ENCODE measurements around the gene FAM20C.

Gene FAM20C

GRCh38 chr7:164882-165660, 27.3 kb upstream of the FAM20C start:
- no peak overlapping the region for H3K4me3 ChIP-seq (ENCODE audit: low read depth, low read length)
- no peak for DNase-seq (ENCODE audit: low read depth, low spot score)
- TF ChIP-seq CTCF (IDR thresholded peaks at IDR 0.05; ENCODE audit: low read depth, low read length), result no peak
- in situ Hi-C loops (cut with HindIII; ENCODE audit: low sequenced_read_pairs), result no loop called here

- in situ Hi-C loops (cut with HindIII; ENCODE audit: low sequenced_read_pairs), result no loop called here
- TF ChIP-seq CTCF (IDR thresholded peaks at IDR 0.05; ENCODE audit: low read depth, low read length), result no peak
- H3K4me3 ChIP-seq (ENCODE audit: low read depth, low read length), result no peak overlapping the region
- no peak for DNase-seq (ENCODE audit: low read depth, low spot score)
These were observed 26.6 kb upstream of the FAM20C start for GRCh38 chr7:165661-166337.

- H3K4me3 ChIP-seq (ENCODE audit: low read depth, low read length), result no peak overlapping the region
- DNase-seq (ENCODE audit: low read depth, low spot score), result no peak
- TF ChIP-seq CTCF (IDR thresholded peaks at IDR 0.05; ENCODE audit: low read depth, low read length), result no peak
- in situ Hi-C loops (cut with HindIII; ENCODE audit: low sequenced_read_pairs), result no loop called here
These were observed 25.9 kb upstream of the FAM20C start for GRCh38 chr7:166338-167060.

- DNase-seq (ENCODE audit: low read depth, low spot score), result no peak
- no peak overlapping the region for H3K4me3 ChIP-seq (ENCODE audit: low read depth, low read length)
- in situ Hi-C loops (cut with HindIII; ENCODE audit: low sequenced_read_pairs), result no loop called here
- no peak for TF ChIP-seq CTCF (IDR thresholded peaks at IDR 0.05; ENCODE audit: low read depth, low read length)
These were observed 25.1 kb upstream of the FAM20C start for GRCh38 chr7:167090-167855.

- DNase-seq (ENCODE audit: low read depth, low spot score), result no peak
- TF ChIP-seq CTCF (IDR thresholded peaks at IDR 0.05; ENCODE audit: low read depth, low read length), result no peak
- H3K4me3 ChIP-seq (ENCODE audit: low read depth, low read length), result no peak overlapping the region
- in situ Hi-C loops (cut with HindIII; ENCODE audit: low sequenced_read_pairs), result no loop called here
These were observed 24.2 kb upstream of the FAM20C start for GRCh38 chr7:167976-168791.
